Muscle layer of duodenum (tissue), 2 donors: Measurements from ENCODE around the gene VPS26A.

ENCODE experiments used
- H3K27ac ChIP-seq: one replicate; pipeline ENCODE4 v1.7.0; 2013; ENCODE audit warnings: mild to moderate bottlenecking, low read length
- H3K27me3 ChIP-seq: one replicate; pipeline ENCODE4 v1.7.0; 2013; ENCODE audit warnings: low read depth, mild to moderate bottlenecking, control low read depth, low read length
- H3K36me3 ChIP-seq, 2 donors: one replicate each; pipeline ENCODE4 v1.7.0; 2013; ENCODE audit warnings: low read length in 2 of 2, control low read depth in 1 of 2, mild to moderate bottlenecking in 1 of 2; ENCODE audit not compliant: insufficient read depth in 2 of 2, control insufficient read depth in 1 of 2
- H3K4me1 ChIP-seq, 2 donors: one replicate each; pipeline ENCODE4 v1.7.0; 2013; ENCODE audit warnings: low read length in 2 of 2, mild to moderate bottlenecking in 2 of 2, control low read depth in 1 of 2, moderate library complexity in 1 of 2; ENCODE audit not compliant: insufficient read depth in 2 of 2, control insufficient read depth in 1 of 2
- H3K4me3 ChIP-seq, 2 donors: one replicate each; pipeline ENCODE4 v1.7.0; 2013; ENCODE audit warnings: low read length in 2 of 2, low read depth in 1 of 2, mild to moderate bottlenecking in 1 of 2
- H3K9me3 ChIP-seq, 2 donors: one replicate each; pipeline ENCODE4 v1.7.0; 2013; ENCODE audit warnings: low read length in 2 of 2, control low read depth in 1 of 2, mild to moderate bottlenecking in 1 of 2; ENCODE audit not compliant: control insufficient read depth in 1 of 2
- donor health status: healthy.

The VPS26A gene

DNA sequence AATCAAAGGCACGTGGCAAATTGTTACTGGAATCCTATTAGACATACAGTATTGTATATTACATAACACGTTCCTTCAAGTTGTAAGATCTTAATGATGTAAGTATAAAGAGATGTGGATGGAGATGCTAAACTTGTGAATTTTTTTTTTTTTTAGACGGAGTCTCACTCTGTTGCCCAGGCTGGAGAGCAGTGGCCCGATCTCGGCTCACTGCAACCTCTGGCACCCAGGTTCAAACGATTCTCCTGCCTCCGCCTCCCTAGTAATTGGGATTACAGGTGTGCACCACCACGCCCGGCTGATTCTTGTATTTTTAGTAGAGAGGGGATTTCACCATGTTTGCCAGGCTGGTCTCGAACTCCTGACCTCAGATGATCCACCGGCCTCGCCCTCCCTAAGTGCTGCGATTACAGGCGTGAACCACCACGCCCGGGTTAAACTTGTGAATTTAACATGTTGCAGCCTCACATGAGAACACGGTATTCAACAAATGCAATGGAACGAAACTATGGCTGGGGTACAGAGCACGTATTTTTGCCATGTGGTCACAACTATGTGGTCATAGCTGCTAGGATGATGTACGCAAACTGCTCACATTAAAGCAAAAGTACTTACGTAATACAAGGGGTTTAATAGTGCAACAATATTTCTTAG, 55.2 kb downstream of the VPS26A start:
- Histone ChIP-seq H3K4me3 (peak overlapping the region; percentile 99 to 100), H3K36me3 (peaks cover 0 to 8% of the 10 kb centered on the region in 2 donors), H3K9me3 (no peaks in the 10 kb centered on the region), H3K4me1 (peaks cover 11 to 30% of the 10 kb centered on the region in 2 donors), H3K27ac (peak overlapping the region; percentile 99), H3K27me3 (no peaks in the 10 kb centered on the region)

DNA sequence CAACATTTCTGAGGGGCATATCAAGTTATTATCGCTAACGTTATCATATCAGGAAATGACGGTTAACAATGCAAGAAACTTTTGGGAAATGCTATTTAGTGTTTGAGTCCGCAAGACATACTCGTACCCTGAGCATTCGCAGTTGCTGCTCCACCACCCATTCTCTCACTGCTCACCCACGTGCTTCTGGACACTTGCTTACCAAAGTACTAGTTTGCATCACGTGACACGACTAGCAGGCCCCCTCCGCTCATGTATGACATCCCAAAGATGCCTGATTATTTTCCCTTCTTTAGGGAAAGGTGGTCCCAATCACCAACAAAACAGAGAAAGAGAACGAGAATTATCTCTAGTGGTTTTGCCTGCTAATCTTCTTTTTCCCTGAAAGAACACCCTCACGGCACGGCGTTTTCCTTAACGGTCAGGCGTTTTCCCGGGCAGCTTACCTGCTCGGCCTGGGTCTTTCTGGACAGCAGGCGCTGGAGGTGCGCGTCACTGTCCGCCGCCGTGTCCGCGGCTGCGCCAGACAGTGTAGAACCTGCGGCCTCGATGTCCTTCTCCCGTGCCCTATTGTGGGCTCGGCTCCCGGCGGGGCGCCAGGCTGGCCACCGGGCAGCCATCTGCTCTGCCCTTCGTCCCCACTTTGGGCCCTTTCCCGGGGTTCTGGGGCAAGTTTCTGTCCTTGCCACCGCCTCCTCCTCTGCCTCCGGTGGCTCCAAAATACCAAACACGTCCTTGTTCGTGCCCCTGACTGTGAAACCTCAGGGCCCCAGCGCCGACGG, 56.0 kb downstream of the VPS26A start, which contains the start of gene SUPV3L1:
TSS of gene SUPV3L1 (plus strand) at position 492 of the 782 bp plus-strand sequence. CDS start at position 550, 58 bp downstream.
- Histone ChIP-seq H3K9me3 (no peaks in the 10 kb centered on the region), H3K36me3 (peaks cover 0 to 8% of the 10 kb centered on the region in 2 donors), H3K4me1 (peaks cover 11 to 30% of the 10 kb centered on the region in 2 donors)

DNA sequence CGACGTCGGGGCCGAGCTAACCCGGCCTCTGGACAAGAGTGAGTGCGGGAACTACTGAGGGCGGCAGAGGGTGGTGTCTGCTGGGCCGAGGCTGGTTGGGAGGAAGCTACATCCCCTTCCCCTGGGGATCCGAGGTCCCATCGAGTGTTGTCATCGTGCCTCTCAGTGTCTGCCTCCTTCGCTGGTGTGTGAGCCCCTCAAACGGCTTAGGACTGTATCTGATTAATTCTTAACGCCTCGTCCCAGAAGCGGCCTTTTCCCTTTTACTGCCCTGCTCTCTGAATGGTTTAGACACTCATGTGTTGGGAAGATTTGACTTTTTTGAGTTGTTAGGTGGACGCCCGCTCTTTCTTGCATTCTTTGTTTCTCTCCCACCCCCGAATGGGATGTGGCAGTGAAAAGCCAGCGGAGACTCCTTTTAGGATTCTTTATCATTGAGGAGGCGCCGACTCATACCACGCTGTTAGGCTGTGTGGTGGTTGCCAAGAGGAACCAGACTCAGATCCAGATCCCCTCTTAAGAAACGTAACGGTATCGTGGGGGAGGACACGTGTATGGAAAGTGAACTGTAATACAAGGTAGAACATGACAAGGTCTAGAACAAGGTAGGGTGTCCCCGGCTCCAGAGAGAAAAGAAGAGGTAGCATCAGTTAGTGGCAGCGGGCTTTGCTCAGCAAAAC, 56.7 kb downstream of the VPS26A start:
- Histone ChIP-seq H3K4me1 (peaks cover 11 to 30% of the 10 kb centered on the region in 2 donors), H3K27ac (peak overlapping the region; percentile 99), H3K36me3 (peaks cover 0 to 8% of the 10 kb centered on the region in 2 donors), H3K4me3 (peak overlapping the region; percentile 99 to 100), H3K27me3 (no peaks in the 10 kb centered on the region), H3K9me3 (no peaks in the 10 kb centered on the region)

More for the DNA sequence above, 56.0 kb downstream of the VPS26A start, which contains the start of gene SUPV3L1:
- no peaks in the 10 kb centered on the region for H3K27me3 ChIP-seq
- peak within 1 kb of the TSS; percentile 99 to 100 for H3K4me3 ChIP-seq
- H3K27ac ChIP-seq, result peak within 1 kb of the TSS; percentile 99

DNA sequence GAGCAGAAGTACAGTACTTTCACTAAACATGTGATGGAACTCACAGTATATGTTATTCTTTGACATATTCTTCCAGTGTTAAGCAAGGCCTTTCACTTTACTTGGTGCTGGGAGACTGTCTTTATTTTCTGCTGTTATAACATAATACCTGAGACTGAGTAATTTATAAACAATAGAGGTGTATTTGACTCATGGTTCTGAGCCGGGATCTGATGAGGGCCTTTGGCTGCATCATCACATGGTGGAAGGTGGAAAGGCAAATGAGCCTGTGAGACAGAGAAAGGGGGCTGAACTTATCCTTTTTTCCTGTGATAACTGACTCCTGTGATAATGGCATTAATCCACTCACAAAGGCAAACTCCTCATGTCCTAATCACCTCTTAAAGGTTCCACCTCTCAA, 57.5 kb downstream of the VPS26A start:
- Histone ChIP-seq H3K4me1 (peaks cover 11 to 30% of the 10 kb centered on the region in 2 donors), H3K9me3 (no peaks in the 10 kb centered on the region), H3K27ac (no peak overlapping the region), H3K36me3 (peaks cover 2 to 14% of the 10 kb centered on the region in 2 donors), H3K4me3 (peak overlapping the region; percentile 99 to 100), H3K27me3 (no peaks in the 10 kb centered on the region)

DNA sequence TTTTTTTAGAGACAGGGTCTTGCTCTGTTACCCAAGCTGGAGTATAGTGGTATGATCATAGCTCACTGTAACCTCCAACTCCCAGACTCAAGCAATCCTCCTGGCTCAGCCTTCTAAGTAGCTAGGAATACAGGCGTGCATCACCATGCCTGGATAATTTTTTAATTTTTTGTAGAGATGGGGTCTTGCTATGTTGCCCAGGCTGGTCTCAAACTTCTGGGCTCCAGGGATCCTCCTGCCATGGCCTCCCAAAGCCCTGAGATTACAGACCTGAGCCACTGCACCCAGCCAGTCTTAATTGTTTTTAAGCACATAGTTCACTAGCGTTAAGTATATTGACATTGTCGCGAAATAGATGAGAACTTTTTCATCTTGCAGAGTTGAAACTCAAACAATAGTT, 58.0 kb downstream of the VPS26A start:
- peaks cover 11 to 30% of the 10 kb centered on the region in 2 donors for H3K4me1 ChIP-seq
- no peaks in the 10 kb centered on the region for H3K9me3 ChIP-seq
- H3K27me3 ChIP-seq, result no peaks in the 10 kb centered on the region
- H3K4me3 ChIP-seq, result no peak overlapping the region
- H3K27ac ChIP-seq, result no peak overlapping the region
- peaks cover 8 to 20% of the 10 kb centered on the region in 2 donors for H3K36me3 ChIP-seq

DNA sequence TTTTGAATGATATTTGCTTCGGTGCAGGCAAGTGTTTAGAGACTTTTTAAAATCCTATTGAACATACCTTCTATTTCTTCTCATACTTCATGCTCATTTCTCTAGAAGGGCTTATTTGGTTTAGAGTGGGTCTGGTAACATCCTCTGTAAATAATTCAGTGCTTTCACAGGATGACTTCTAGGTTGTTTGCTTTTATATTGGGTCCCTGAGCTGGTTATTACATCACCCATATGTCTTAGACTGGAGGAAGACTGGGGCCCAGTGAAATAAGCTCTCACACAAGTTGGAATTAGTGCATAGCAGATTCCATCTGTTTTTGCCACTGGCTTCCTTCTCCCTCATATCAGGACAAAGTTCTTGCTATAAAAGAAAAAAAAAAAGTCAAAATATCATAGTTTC, 62.5 kb downstream of the VPS26A start:
- H3K36me3 ChIP-seq, result peaks cover 23 to 47% of the 10 kb centered on the region in 2 donors
- no peak overlapping the region for H3K4me3 ChIP-seq
- H3K9me3 ChIP-seq, result no peaks in the 10 kb centered on the region
- peaks cover under 1 to 14% of the 10 kb centered on the region in 2 donors for H3K4me1 ChIP-seq
- no peak overlapping the region for H3K27ac ChIP-seq
- H3K27me3 ChIP-seq, result no peaks in the 10 kb centered on the region

DNA sequence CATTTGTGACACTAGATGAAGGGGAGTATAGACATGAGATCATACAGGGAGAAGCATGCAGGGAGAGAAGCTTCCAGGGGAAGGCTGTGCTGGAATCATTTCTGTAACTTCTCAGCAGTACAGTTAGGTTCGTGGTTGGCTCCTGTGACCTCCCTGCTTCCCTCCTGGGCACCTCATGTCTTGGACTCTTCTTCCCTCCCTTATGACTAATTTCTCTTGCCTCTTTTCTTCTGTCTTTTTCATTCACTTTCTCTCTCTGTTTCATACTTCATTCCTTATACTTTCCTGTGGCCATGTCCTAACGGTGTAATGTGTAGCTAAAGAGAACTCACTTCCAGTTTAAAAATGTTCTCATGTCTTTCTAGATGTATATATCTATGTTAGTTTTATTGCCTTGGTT, 77.1 kb downstream of the VPS26A start:
- Histone ChIP-seq H3K4me3 (no peak overlapping the region), H3K9me3 (no peaks in the 10 kb centered on the region), H3K36me3 (peaks cover 43 to 68% of the 10 kb centered on the region in 2 donors), H3K27me3 (no peaks in the 10 kb centered on the region), H3K4me1 (no peaks in the 10 kb centered on the region), H3K27ac (no peak overlapping the region)

DNA sequence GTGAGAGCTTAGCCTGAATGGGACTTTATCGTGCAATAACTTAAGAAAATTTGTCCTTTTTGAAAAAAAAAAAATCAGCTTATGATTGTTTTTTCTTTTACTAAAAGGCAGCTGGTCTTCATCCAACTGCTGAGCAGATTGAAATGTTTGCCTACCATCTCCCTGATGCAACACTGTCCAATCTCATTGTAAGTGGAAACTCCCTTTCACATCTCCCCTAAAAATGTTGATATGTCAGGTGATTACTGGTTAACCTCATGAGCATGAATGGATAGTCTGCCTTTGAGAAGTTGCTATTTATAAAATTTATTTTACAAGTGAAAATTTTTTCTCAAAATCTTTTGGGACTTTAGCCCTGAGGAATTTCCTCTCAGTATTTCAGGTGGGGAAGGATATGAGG, 78.4 kb downstream of the VPS26A start:
- Histone ChIP-seq H3K27me3 (no peaks in the 10 kb centered on the region), H3K4me3 (no peak overlapping the region), H3K27ac (no peak overlapping the region), H3K36me3 (peaks cover 46 to 71% of the 10 kb centered on the region in 2 donors), H3K4me1 (no peaks in the 10 kb centered on the region), H3K9me3 (no peaks in the 10 kb centered on the region)

DNA sequence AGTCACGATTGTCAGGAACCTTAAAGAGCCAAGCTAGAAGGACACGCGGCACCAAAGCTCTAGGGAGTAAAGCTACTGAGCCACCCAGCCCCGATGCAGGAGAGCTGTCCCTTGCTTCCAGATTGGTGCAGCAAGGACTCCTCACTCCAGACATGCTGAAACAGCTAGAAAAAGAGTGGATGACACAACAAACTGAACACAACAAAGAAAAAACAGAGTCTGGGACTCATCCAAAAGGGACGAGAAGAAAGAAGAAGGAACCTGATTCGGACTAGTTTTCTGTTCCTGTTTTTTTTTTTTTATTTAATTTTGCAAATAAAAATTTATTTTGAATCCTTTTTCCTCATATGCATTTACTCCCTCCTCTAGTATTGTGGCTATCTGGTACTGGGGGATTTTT, 84.8 kb downstream of the VPS26A start:
- Histone ChIP-seq H3K27ac (no peak overlapping the region), H3K4me3 (no peak overlapping the region), H3K36me3 (peaks cover 36 to 57% of the 10 kb centered on the region in 2 donors), H3K4me1 (no peaks in the 10 kb centered on the region), H3K9me3 (no peaks in the 10 kb centered on the region), H3K27me3 (no peaks in the 10 kb centered on the region)

DNA sequence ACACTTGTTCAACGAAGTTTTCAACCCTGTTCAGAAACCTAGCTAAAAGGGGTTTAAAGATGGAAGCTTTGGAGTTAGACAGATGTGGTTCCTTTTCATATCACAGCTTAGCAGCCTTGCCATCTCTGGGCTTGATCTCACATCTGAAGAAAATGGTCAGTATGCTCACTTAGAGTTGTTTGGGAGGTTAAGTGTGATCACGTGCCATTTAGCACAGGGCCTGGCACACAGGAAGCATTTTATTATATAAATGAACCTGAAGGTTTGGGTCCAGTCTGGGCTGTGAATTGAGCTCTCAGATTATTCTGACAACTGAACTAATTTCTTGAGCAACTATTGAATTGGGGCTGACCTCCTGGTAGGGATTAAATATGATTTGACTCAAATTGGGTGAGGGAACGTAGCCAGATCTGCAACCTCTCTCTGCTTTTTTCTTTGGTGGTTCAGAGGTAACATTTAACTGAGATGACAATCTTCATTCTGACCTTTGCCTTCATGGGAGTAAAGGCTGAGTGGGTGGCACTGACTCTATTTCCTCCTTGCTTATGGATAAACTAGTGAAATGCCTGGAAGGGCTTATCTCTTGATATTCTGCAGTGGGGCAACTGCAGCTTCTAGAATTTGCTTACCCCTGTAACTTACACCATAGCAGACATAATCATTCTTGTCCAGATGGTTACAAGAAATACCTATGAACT, 86.0 kb downstream of the VPS26A start:
- Histone ChIP-seq H3K9me3 (no peaks in the 10 kb centered on the region), H3K36me3 (peaks cover 30 to 48% of the 10 kb centered on the region in 2 donors), H3K4me1 (no peaks in the 10 kb centered on the region), H3K4me3 (no peak overlapping the region), H3K27me3 (no peaks in the 10 kb centered on the region), H3K27ac (no peak overlapping the region)
